HG03196 (cell line): ENCODE measurements around the gene TANGO2.

Experiments used
- ATAC-seq: cut with Tn5 transposase; IDR thresholded peaks from one replicate; pipeline ENCODE4 v1.9.1; 2021; ENCODE audit not compliant: unreplicated experiment

Gene TANGO2

DNA sequence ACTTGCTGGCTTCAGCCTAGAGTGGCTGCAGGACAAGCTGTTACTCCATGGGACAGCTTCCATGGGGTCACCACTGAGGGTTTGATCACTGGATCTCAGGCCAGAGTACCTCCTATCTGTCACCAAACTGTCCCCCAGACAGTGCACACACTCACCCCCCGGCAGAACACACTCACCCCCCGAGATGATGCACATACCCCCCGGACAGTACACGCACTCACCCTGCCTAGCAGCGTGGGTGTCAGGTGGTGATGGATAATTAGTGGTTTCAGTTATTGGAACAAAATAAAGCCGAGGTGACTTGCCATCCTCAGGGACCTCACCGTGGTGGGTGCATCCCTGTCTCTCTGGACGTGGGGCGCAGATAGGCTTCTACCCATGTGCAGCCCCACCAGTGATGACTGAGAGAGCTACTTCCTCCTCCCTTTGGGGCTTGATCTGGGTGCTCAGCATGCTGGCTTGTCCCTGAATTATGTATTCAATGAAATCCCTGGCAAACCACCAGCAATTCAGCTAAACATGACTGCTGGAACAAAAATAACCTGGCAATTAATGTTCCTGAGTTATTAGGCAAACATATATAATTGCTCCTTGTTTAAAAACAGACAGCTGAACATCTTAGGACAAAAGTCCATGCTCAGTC is 18.9 kb downstream of the TANGO2 start:
- ATAC-seq, result no peak

DNA sequence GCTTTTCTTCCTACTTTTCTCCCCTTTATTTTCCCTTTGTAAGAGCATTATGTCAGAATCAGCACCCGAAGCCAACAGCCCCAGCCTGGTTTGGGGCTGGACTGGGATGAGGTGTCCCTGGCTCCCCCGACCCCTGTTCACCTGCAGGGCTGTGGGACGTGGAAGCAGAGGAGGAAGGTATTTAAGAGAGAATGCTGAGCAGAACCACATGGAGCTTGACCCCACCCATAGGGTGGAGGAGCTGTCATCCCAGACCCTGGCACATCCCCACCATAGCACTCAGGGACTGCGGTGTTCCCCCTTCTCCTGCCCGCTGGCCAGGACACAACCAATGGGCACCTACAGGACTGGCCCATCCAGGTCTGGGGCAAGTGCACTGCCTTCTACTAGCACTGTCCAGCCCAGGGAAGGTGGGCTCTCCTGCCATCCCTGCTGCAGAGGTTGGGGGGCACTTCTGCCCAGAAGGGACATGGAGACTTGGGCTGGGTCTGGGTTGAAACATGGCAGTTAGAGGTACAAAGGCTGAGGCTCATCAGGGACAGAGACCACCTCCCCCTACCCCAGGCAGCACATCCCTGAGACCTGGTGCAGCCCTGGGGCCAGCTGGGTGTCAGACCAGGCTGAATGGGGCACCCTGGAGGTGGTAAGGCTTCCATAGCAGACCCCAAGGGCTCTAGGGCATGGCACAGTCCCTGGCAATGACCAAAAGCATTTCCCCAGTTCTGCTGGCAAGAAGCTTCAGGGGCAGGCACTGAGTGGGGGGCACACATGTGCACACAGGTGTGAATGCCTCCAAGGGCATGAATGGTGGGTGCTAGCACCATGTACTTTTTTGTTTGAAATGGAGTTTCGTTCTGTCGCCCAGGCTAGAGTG is 19.7 kb downstream of the TANGO2 start:
- no peak for ATAC-seq

DNA sequence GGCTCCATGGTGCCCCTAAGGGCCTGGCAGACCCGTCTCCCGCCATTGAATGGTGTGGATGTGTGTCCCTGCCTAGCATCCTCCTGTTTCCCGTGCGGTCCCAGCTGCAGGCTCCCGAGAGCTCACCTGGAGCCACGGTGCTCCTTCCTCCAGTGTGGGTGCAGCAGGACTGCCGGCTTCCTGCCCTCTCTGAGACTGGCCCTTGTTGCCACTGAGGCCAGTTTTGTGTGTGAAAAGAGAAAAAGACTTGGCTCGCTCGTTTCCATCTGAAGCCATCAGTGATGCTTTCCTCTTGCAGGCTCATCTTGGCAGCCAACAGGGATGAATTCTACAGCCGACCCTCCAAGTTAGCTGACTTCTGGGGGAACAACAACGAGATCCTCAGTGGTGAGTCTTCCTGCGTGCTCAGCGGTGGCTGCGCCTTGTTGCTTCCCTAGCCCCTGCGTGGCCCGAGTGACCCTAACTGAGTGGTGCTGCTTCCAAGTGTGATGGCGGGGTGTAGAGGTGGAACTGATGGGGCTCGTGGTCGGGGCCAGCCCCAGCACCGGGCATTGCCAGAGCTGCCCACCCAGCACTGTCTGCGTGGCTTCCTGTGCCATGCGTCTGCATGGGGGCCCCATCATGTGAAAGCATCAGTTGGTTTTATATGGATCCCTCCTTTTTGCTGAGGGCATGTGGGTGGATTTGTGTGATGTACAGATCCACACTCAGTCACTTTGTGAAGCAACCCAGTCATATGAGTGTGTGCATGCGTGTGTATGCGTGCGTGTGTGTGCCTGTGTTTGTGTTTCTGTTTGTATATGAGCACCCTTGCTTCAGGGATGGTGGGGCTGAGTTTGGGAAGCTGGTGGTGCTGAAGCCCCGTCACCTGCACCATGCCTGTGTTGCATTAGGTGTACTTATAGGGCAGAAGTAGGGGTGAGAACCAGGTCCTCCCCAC is 22.4 kb downstream of the TANGO2 start:
- ATAC-seq, result no peak

DNA sequence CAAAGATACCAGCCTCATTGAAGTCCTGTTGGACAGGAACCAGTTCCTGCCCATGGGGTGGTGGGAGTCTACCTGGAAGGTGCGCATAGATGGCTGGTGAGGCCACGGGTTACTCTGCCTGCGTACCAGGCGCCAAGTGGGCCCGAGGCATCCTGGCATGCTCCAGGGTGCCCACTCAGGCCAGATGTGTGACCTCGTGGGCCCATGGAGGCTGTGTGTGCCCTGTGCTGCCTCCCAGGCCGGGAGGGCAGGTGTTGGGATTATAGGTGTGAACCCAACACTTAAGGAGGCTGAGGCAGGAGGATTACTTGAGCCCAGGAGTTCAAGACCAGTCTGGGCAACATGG is 23.1 kb downstream of the TANGO2 start:
- ATAC-seq, result no peak

DNA sequence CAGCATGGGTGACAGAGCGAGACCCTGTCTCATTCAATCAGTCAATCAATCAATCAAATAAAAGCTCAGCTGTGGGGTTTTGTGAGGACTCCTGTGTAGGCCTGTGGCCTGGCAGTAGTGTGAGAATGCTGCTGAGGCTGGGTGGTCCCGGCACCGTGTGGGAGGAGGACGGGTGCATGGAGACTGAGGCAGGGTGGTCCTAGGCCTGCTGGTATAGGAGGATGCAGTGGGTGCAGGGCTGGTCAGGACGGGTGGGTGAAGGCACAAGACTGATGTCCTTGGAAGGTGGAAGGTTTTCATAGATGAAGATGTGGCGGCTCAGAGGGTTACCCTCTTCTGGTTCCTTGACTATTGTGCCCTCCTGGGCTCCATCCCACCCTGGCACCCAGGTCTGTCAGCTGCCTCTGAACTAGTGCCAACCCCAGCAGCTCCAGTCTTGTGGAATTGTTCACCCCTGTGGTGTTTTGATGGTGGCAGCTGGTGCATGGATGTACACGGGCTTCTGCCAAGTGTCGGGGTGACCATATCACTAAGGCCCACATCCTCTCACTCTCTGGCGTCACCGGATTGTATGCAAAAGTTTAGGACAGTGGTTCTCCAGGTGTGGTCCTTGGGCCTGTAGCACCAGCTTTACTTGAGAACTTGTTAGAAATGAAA is 23.7 kb downstream of the TANGO2 start:
- no peak for ATAC-seq

DNA sequence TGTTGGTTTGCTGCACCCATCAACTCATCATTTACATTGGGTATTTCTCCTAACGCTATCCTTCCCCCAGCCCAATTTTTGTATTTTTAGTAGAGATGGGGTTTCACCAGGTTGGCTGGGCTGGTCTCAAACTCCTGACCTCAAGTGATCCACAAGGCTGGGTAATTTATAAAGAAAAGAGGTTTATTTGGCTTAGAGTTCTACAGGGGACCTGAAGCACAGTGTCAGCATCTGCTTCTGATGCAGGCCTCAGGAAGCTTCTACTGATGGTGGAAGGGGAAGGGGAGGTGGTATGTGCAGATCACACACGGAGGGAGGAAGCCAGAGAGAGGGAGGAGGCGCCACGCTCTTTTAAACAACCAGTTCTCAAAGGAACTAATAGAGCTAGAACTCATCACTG is 25.8 kb downstream of the TANGO2 start:
- ATAC-seq, result no peak

DNA sequence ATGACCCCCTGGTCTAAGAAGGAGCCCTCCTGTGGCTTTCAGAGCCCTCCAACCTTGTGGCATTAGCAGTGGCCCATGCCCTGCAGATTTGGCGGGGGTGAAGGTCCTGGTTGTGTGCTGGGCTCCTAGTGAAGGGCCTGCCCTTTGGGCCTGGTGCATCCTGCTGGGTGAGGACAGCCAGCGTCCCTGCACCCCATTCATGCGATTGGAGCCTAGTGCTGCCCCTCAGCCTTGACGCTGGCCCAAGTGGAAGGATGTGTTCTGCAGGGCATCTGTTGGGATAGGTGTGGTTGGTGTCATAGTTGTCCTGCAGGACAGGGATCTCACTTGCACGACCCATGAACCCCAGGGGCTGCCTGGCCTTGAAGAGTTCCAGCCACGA is 31.0 kb downstream of the TANGO2 start:
- no peak for ATAC-seq

DNA sequence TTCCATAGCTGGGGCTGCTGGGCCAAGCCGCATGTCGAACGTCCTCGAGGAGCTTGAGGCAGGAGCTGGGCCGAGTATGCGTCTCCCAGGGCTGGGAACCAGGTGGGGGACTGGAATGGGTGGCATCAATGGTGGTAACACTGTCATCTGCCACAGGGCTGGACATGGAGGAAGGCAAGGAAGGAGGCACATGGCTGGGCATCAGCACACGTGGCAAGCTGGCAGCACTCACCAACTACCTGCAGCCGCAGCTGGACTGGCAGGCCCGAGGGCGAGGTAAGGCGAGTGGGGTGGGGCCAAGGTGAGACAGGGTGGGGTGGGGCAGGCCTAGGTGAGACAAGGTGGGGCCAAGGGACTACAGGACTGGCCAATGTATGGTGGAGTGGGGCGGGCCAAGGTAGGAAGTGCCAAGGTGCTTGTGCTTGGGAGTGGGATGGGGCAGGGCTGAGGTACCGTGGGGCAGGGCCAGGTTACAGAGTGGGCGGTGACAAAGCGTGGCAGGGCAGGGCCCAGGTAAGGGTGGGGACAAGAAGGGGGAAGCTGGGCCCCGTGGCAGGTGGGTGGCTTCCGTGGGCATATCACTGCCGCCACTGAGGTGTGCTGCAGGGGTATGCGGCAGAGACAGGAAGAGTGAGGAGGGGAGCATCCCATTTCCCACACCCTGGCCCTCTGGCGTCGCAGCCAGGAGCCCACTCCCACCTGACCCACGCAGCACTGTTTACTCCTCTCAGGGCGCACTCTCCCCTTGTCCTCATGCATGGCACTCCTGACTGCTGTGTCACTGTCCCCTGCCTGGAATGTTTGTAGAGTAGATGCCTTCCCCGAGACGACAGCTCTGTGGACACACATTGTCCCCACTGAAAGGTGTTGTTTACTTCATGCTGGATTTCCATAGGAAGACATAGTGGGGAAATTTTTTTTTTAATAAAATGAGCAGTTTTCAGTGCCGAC is 31.7 kb downstream of the TANGO2 start:
- ATAC-seq, result no peak

DNA sequence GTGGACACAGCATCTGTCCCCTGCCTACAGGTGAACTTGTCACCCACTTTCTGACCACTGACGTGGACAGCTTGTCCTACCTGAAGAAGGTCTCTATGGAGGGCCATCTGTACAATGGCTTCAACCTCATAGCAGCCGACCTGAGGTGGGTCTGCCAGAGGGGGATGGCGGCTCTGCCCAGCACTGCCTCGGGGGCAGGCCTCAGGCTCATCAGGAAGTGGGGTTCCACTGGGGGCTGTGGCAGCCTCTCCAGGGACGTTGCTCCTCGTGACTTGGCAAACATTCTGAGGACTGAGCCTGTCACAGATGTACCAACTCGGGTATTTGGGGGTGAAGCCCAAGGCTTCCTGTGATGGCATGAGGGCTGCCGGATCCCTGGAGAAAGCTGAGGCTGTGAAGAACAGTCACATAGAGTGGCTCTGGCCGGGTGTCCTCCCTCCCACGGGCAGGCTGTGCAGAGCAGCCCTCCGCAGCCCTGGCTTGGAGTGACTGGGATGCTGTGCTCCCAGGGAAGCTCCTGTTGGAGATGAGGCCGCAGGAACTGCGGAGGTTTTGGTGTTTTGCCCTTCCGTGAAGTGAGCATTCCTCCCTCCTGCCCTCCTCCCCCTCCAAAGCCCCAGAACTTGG is 32.6 kb downstream of the TANGO2 start:
- no peak for ATAC-seq

DNA sequence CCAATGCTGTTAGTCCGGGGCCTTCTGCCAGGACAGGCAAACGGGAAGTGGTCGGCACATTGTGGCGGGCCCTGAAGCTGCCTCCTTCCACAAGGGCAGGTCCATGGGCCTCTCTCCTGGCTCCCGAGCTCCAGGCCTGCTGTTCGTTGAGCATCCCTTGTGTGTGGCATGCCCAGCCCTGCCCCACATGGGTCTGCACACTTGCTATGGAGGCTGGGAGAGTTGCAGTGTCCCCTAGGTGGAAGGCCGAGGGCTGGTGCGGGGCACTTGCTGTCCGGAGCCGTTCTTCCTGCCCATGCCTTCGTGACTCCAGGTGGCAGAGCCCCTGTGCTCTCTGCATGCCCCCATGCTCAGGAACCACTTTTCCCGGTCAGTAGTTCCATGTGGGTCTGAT is 33.1 kb downstream of the TANGO2 start:
- ATAC-seq, result no peak

DNA sequence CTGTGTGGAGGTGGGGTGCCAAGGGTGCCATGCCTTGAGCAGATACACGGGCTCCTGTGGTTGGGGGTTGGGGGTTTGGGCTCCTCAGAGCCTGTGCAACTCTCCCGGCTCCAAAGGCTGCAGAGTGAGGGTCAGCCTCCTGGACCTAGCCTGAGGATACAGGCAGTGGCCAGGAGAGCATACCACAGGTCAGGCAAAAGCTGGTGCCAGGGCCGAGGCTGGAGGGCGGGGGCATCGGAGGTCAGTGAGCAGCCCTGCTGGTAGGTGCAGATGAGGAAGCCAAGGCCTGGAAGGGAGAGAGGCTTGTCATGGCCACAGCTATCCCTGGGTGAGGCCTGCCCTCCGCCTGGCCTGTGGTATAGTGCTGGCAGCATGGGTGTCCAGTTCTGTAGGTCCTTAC is 33.6 kb downstream of the TANGO2 start:
- no peak for ATAC-seq

DNA sequence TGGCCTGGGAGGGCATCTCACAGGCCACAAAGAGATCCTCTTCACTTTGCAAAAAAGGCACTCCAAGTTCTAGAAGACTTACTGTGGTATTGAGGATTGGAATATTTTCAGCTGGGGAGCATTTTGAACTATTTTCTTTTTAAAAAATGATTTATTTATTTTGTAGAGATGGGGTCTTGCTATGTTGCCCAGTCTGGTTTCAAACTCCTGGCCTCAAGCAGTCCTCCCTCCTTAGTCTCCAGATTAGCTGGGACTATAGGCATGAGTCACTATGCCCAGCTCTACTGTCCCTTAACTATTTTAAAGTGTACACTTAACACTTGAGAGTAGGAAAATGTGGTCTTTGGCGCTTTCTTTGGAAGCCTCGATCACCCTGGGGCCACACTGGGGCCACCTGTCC is 34.2 kb downstream of the TANGO2 start:
- ATAC-seq, result no peak

DNA sequence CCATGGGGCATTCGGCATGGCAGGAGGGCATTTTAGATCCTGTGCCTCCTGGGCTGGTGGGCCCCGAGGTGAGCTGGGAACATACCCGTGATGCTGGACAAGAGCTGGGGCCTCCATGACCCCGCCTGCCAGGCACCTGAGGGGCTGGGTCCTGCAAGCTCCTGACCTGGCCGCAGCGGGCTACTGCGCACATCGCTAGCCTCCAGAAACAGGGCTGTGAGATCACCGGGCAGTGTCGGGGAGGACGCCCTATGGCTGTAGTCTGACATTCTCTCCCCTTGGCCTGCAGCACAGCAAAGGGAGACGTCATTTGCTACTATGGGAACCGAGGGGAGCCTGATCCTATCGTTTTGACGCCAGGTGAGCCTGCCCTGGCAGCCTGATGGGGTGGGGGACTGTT is 34.7 kb downstream of the TANGO2 start:
- no peak for ATAC-seq

DNA sequence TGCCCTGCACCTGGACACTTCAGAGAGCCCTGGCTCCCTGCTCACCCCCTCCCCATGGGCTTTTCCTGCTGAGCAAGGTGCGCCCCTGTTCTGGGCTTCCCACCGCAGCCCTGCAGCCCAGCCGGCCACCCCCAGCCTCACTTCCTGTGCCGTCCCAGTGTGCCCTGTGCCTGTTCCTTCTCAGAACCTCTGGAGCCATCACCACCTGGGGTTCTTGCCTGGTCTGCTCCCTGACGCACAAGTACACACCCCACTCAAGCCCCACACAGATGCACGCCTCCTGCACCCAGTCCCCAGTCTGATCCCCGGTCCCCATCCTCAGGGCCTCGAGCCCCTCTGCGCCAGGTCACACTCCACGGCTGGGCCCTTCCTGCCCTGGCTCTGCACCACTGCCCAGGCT is 35.3 kb downstream of the TANGO2 start:
- no peak for ATAC-seq

DNA sequence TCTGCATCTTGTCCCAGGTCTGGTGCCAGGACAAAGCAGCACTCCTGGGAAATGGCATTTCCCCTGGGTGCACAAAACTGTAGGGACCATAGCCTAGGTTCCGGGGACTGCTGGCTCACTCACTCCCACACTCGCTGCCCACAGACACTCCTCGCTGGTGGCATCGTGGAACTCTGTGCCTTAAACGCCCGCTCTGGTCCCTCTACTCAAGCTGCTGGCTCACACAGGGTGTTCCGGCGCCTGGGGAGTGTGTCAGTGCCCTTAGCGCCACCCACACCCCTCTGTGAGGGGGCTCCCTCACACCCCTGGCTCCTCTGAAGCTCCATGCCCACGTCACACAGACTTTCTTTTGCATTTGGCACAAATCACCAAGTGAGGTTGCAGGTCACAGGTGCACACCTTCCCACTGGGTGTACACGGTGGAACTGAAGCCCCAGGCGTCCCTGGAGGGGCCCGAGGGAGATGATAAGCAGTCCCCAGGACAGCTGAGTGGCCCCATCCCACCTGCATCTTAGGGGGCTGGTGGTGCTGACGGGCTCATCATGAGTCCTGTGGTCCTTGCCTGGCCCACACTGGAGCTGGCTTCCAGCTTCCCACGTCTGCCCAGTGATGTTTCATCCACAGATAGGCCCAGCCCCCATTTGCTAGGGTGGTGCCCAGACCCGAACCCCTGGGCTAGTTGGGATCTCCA is 35.9 kb downstream of the TANGO2 start:
- ATAC-seq, result no peak

DNA sequence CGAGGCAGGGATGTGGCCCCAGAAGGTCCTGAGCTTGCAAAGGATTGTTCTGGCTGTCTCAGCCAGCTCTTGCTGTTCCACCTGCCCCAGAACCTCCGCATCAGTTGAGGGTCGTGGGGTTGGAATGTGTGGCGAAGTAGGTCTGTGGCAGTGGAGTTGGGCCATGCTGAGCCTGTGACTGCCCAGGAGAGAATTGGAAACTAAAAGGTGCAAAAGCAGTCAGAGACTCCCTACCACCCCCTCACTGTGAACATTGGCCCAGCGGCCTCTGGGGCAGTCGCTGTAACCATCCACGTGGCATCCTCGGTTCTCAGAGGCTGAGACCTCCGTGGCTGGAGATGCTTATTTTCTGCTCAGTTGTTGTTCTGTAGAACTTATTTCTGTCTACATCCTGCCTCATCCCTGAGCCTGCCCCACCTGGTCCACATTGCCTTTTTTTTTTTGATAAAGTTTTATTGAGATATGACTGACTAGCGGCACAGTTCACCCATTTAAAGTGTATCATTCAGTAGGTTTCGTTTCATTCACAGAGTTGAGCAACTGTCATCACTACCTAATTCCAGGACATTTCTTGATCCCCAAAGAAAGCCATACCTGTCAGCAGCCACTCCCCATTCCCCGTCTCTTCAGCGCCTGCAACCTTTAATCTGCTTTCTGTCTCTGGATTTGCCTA is 36.8 kb downstream of the TANGO2 start:
- ATAC-seq, result no peak

DNA sequence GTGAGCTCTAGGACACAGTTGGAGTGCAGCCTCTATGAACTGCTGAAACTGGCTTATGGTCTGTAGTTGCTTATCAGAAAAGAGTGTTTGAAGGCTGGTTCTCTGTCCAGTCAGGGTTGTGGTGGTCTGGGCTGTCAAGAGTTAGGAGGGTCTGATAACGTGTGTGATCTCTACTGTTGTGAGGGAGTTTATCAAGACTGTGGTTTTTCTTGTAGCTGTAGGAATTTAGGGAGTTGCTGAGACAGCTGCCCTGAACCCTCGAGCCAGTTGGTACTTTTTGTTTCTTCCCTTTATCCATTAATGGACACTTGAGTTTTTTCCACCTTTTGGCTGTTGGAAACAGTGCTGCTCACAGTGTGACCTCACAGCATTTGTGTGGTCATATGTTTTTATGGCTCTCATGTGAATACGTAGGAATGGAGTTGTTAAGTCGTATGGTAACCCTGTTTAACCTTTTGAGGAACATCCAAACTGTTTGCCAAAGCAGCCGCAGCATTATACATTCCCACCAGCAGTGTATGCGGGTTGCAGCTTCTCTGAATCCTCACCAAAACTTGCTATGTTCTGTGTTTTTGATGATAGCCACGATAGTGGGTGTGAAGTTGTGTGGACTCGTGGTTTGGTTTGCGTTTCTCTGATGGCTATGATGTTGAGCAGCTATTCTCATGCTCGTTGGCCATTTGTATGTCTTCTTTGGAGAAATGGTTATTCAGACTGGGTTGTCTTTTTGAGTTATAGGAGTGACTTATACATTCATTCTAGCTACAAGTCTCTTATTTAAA is 38.3 kb downstream of the TANGO2 start:
- ATAC-seq, result no peak
